B cell (primary cell): ENCODE data around the gene TMEM205. TPM values are rescaled to one million over a fixed set of nuclear protein-coding genes. Genes with fewer than 3 reads are reported as not detected.

Experiments used
- ATAC-seq: fragments of 200-7000 bp; cut with Tn5 transposase; one replicate; pipeline ENCODE4 v1.10.0; 2021; ENCODE audit warnings: low read depth, mild to moderate bottlenecking, moderate number of reproducible peaks, moderate library complexity
- CTCF ChIA-PET: fragments of 350-600 bp; sonication (Branson Sonifier 250); formaldehyde crosslinking; loops from one replicate; lab custom pipeline; 2021; ENCODE audit warnings: antibody characterized with exemption, inconsistent platforms; lab: Charles Lee
- POLR2A ChIA-PET: fragments of 350-600 bp; sonication (Branson Sonifier 250); formaldehyde crosslinking; loops from one replicate; lab custom pipeline; 2021; ENCODE audit warnings: antibody characterized with exemption; lab: Charles Lee
- DNase-seq: peaks from one replicate; pipeline ENCODE4 v3.0.0; 2013
- H2AFZ ChIP-seq: 2 replicates; pipeline ENCODE4 v1.6.1; 2012; ENCODE audit warnings: mild to moderate bottlenecking, low read depth, low read length; ENCODE audit not compliant: insufficient read depth, poor library complexity, severe bottlenecking
- H3K27ac ChIP-seq, 2 donors: 1 replicate in 1 of 2; 2 replicates in 1 of 2; pipeline ENCODE4 v1.5.1; 2012 to 2013; ENCODE audit warnings: low read length in 2 of 2, mild to moderate bottlenecking in 2 of 2, moderate library complexity in 1 of 2
- H3K27me3 ChIP-seq, 4 experiments: fragments of 200-600 bp in 1 of 4; sonication (generic) in 1 of 4; replicated peaks in 1 of 4; 1 replicate in 2 of 4; 2 replicates in 2 of 4; pipeline versions ENCODE4 v1.6.1 to v1.7.0; 2013 to 2016; ENCODE audit warnings: low read length in 3 of 4, mild to moderate bottlenecking in 2 of 4, mixed read lengths in 1 of 4, moderate library complexity in 1 of 4; ENCODE audit not compliant: insufficient read depth in 4 of 4, control insufficient read depth in 3 of 4; ENCODE audit errors: control extremely low read depth in 1 of 4
- H3K36me3 ChIP-seq, 2 experiments: replicated peaks in 1 of 2; 1 replicate in 1 of 2; 2 replicates in 1 of 2; pipeline versions ENCODE4 v1.6.1 to v1.7.1; 2013; ENCODE audit warnings: low read length in 1 of 2; ENCODE audit not compliant: insufficient read depth in 2 of 2, control insufficient read depth in 1 of 2; ENCODE audit errors: control extremely low read depth in 1 of 2, extremely low read depth in 1 of 2
- H3K4me1 ChIP-seq, 2 donors: fragments of 200-600 bp in 1 of 2; sonication (generic) in 1 of 2; 1 replicate in 1 of 2; 2 replicates in 1 of 2; pipeline versions ENCODE4 v1.5.1 to v1.6.1; 2013 to 2017; ENCODE audit warnings: low read length in 2 of 2; ENCODE audit not compliant: control insufficient read depth in 2 of 2, insufficient read depth in 2 of 2
- H3K4me2 ChIP-seq: replicated peaks from 2 replicates; pipeline ENCODE3; 2012; ENCODE audit warnings: mild to moderate bottlenecking, low read depth, low read length; ENCODE audit not compliant: poor library complexity, severe bottlenecking
- H3K4me3 ChIP-seq, 5 experiments: fragments of 200-600 bp in 1 of 5; sonication (generic) in 1 of 5; 1 replicate in 3 of 5; 2 replicates in 2 of 5; pipeline versions ENCODE4 v1.5.1 to v1.7.0; 2011 to 2016; ENCODE audit warnings: low read length in 4 of 5, mild to moderate bottlenecking in 4 of 5, low read depth in 2 of 5, control low read depth in 1 of 5, moderate library complexity in 1 of 5; ENCODE audit not compliant: insufficient read depth in 1 of 5; ENCODE audit errors: control extremely low read depth in 1 of 5, extremely low read depth in 1 of 5
- H3K79me2 ChIP-seq: fragments of 200-600 bp; sonication (generic); one replicate; pipeline ENCODE4 v1.6.0; 2016; ENCODE audit warnings: low read length; ENCODE audit not compliant: control insufficient read depth, insufficient read depth
- H3K9ac ChIP-seq: fragments of 200-600 bp; sonication (generic); 2 replicates; pipeline ENCODE4 v1.6.1; 2017; ENCODE audit warnings: mild to moderate bottlenecking, low read length, moderate library complexity
- H3K9me3 ChIP-seq, 3 donors: one replicate each; pipeline versions ENCODE4 v1.6.1 to v1.7.1; 2013; ENCODE audit warnings: low read length in 2 of 3; ENCODE audit not compliant: control insufficient read depth in 2 of 3, insufficient read depth in 1 of 3; ENCODE audit errors: control extremely low read depth in 1 of 3
- H4K20me1 ChIP-seq: 2 replicates; pipeline ENCODE4 v1.6.0; 2012; ENCODE audit warnings: mild to moderate bottlenecking, low read length; ENCODE audit not compliant: insufficient read depth, control insufficient read depth, poor library complexity, severe bottlenecking
- H3K27ac Mint-ChIP-seq: one replicate; pipeline ENCODE4 v1.8.0; 2021; ENCODE audit warnings: mixed read lengths
- H3K27me3 Mint-ChIP-seq: one replicate; pipeline ENCODE4 v1.8.0; 2021; ENCODE audit warnings: mixed read lengths
- H3K4me1 Mint-ChIP-seq: one replicate; pipeline ENCODE4 v1.8.0; 2021; ENCODE audit warnings: mixed read lengths
- H3K4me3 Mint-ChIP-seq: one replicate; pipeline ENCODE4 v1.8.0; 2021; ENCODE audit warnings: mixed read lengths
- H3K9me3 Mint-ChIP-seq: one replicate; pipeline ENCODE4 v1.8.0; 2022; ENCODE audit warnings: mixed read lengths; ENCODE audit not compliant: insufficient read depth
- EZH2 ChIP-seq: IDR thresholded peaks from 2 replicates; pipeline ENCODE4 v1.6.1; 2012; ENCODE audit warnings: borderline replicate concordance, low read depth, mild to moderate bottlenecking, moderate library complexity, low read length; ENCODE audit not compliant: insufficient read depth, poor library complexity, severe bottlenecking
- WGBS: methylation state at CpG from one replicate; pipeline ENCODE4 v1.1.5; 2013; ENCODE audit warnings: missing lambda C conversion rate; ENCODE audit not compliant: insufficient coverage; 5-methylcytosine and 5-hydroxymethylcytosine counted together
- intact Hi-C: fragments of 100-400 bp; cut with micrococcal nuclease; formaldehyde crosslinking; loops from one replicate; pipeline ENCODE4 v1.10.0; 2022
- polyA minus RNA-seq: library from RNA; depleted of rRNA, polyadenylated mRNA; stranded (reverse); fragments of >200 nt; gene quantifications from 2 replicates; pipeline ENCODE4 v1.2.3, GENCODE V29; 2012
- polyA plus RNA-seq: library from polyadenylated mRNA; depleted of rRNA; stranded (reverse); fragments of >200 nt; gene quantifications from 2 replicates; pipeline ENCODE4 v1.2.3, GENCODE V29; 2012
- total RNA-seq, 2 donors: library from RNA; stranded (reverse); fragments of 120-200 nt in 1 of 2; gene quantifications; 1 replicate in 1 of 2; 2 replicates in 1 of 2; pipeline versions ENCODE4 v1.2.3 to v1.2.4, GENCODE V29; 2013 to 2022
- TF ChIP-seq, protein P1 (sequence below): fragments of 200-600 bp; IDR thresholded peaks from one replicate; pipeline ENCODE4 v1.8.0; 2022; ENCODE audit warnings: antibody characterized with exemption, mild to moderate bottlenecking

Gene TMEM205
- total RNA-seq, result 48.5 and 53.4 TPM in 2 replicates
- total RNA-seq (2013), result 41.8 TPM
- 130 and 152 TPM in 2 replicates for polyA plus RNA-seq
- polyA minus RNA-seq, result 30.7 and 37.4 TPM in 2 replicates

GRCh38 chr19:11346104-11346940 is at the start of gene TMEM205, which contains the start of gene CCDC159:
TMEM205 (minus strand) TSS chr19:11346268; CDS start chr19:11345619, 649 bp downstream.
CCDC159 (plus strand) TSS chr19:11346519; CDS start chr19:11346607, 88 bp downstream.
- H3K4me3 ChIP-seq, result peak within 1 kb of the TSS; percentile 67 to 97 (median 94)
- POLR2A ChIA-PET, result interaction anchor here (0.5 to 3.0 kb wide), 4 partner anchors 28 to 1110 kb away, joined by 3 to 23 read pairs (median 4); partner anchors contain the start of gene SWSAP1
- WGBS, result under 1% methylated on average over 48 of the region's 50 CpGs
- intact Hi-C loops, result loop anchor here (1.0 kb wide), 4 partner anchors 28 to 159 kb away; partner anchors contain the start of genes ODAD3, PRKCSH, SWSAP1 and ZNF653
- peaks cover 2% of the 10 kb centered on the region in 2 experiments for H3K36me3 ChIP-seq
- peak within 1 kb of the TSS; percentile 96 for H3K9ac ChIP-seq
- H3K27me3 Mint-ChIP-seq, result no peaks in the 10 kb centered on the region
- ATAC-seq (peak; percentile 97), DNase-seq (peak; percentile 99)
- H3K4me3 Mint-ChIP-seq, result peak within 1 kb of the TSS; percentile 99
- TF ChIP-seq, protein P1, sequence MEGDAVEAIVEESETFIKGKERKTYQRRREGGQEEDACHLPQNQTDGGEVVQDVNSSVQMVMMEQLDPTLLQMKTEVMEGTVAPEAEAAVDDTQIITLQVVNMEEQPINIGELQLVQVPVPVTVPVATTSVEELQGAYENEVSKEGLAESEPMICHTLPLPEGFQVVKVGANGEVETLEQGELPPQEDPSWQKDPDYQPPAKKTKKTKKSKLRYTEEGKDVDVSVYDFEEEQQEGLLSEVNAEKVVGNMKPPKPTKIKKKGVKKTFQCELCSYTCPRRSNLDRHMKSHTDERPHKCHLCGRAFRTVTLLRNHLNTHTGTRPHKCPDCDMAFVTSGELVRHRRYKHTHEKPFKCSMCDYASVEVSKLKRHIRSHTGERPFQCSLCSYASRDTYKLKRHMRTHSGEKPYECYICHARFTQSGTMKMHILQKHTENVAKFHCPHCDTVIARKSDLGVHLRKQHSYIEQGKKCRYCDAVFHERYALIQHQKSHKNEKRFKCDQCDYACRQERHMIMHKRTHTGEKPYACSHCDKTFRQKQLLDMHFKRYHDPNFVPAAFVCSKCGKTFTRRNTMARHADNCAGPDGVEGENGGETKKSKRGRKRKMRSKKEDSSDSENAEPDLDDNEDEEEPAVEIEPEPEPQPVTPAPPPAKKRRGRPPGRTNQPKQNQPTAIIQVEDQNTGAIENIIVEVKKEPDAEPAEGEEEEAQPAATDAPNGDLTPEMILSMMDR, result no peak
- TF ChIP-seq EZH2, result no peak
- H3K27me3 ChIP-seq, result no peaks in the 10 kb centered on the region
- peak within 1 kb of the TSS; percentile 96 for H3K27ac Mint-ChIP-seq
- peak within 1 kb of the TSS; percentile 71 to 86 for H3K27ac ChIP-seq
- H3K4me1 ChIP-seq, result peaks cover 11 to 20% of the 10 kb centered on the region in 2 donors
- peaks cover 28% of the 10 kb centered on the region for H3K4me1 Mint-ChIP-seq
- H3K9me3 ChIP-seq, result peaks cover 0 to 13% (median 3%) of the 10 kb centered on the region in 3 donors
- peaks cover 4% of the 10 kb centered on the region for H3K79me2 ChIP-seq
- H4K20me1 ChIP-seq, result no peaks in the 10 kb centered on the region
- peak within 1 kb of the TSS; percentile 86 for H2AFZ ChIP-seq
- H3K9me3 Mint-ChIP-seq, result peaks cover 4% of the 10 kb centered on the region
- peak within 1 kb of the TSS; percentile 82 for H3K4me2 ChIP-seq
- CTCF ChIA-PET, result interaction anchor here (0.9 to 1.6 kb wide), 3 partner anchors 35 to 702 kb away, joined by 5 to 10 read pairs (median 6); no protein-coding TSS in a partner anchor
